Stimulated activated CD4-positive, alpha-beta T cell treated with anti-CD3 and anti-CD28 coated beads, Interleukin-15, amount 100 ng/mL, for 24 hours (primary cell): ENCODE data around the gene KCNB1.

Experiments
- DNase-seq: peaks from one replicate; pipeline ENCODE4 v3.0.0-alpha.2; 2020

The KCNB1 gene

DNA sequence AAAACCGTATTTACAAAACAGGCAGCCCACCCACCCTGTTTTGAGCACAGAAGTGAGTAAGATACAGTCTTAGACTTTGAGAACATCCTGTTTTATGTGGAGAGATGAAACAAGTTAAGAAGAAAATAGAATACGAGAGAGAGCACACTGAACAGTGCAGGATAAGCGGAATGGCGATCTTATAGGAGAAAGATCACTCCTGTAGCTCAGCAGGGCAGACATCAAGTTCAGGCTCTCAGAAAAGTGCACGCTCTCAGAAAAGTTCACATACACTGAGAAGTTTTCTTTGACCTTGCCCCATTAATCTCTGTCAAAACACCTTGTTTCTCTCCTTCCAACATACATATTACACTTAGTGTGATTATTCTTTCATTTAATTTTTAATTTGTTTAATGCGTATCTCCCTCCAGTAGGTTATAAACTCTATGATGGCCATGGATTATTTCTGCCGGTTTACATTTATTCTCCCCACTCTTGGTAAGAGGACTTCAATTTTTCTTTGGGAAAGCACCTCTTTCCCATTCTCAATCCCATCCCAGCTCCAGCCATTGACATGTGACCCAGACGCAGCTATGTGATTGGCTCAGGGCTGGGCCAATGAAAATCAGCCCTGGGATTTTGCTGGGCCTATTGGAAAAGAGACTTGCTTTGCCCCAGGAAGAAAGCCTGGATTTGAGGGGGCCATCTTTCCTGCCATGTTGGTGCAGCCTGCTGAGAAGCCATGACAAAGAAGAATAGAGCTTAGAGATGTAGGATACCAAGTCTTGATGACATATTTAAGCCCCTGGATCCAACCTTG lies 16.2 kb downstream of the KCNB1 start:
- DNase-seq: no peak

DNA sequence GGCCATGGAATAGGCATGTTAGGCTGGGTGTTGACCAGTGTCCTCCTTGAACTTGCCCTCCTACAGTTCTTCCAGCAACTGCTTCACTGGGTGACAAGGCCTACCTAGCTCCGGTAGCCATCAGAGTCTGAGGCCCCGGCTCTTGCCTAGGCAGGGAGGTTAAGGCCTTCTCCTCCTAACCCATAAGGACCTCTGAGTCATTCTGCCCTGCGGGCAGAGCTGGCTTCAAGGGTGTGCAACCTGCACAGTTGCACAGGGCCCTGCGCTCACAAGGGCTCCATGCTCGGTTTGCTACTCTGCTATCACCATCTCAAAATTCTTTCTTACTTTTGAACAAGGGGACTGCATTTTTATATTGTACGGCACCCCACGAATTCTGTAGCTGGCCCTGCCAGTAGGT lies 17.9 kb downstream of the KCNB1 start:
- no peak for DNase-seq

DNA sequence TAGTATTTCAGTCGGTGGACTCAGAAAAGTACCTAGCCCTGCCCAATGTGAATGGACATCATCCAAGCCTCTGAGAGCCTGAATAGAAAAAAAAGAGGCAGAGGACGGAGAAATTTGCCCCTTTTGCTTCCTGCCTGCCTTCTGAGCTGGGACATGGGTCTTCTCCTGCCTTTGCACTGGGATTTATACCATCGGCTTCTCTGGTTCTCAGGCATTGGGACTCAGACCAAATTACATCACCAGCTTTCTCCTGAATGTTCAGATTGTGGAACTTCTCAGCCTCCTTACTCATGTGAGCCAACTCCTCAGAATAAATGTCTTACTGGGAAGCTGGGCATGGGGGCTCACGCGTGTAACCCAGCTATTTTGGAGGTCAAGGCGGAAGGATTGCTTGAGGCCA lies 19.8 kb downstream of the KCNB1 start:
- no peak for DNase-seq

DNA sequence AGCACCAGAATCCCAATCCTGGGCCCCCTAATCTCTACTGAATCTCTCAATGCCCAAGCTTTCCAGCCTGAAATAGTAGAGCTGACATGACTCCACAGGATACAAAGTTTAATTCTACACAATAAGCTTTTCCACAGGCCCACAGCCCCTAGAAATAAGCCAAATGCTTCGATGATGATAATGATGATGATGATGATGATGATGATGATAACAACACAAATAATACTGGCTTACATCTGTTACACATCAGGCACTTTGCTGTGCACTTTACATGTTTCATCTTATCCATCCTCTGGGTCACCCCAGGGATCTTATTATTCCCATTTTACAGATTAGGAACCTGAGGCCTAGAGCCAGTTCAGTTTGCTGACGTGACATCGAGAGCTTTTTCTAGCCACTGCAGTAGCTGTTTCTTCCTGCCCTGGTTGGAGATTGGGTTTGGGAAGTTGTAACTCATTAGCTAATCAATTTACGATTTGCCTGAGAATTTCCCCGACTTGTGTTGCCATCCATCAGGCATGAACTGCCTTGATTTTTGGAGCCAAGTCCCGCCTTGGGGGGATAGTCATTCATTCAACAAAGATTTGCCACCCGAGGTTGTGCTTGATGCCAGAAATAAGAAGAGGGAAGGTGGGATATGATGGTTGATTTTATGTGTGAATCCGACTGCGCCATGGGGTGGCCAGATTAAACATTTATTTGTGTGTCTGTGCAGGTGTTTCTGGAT lies 20.4 kb downstream of the KCNB1 start:
- no peak for DNase-seq

DNA sequence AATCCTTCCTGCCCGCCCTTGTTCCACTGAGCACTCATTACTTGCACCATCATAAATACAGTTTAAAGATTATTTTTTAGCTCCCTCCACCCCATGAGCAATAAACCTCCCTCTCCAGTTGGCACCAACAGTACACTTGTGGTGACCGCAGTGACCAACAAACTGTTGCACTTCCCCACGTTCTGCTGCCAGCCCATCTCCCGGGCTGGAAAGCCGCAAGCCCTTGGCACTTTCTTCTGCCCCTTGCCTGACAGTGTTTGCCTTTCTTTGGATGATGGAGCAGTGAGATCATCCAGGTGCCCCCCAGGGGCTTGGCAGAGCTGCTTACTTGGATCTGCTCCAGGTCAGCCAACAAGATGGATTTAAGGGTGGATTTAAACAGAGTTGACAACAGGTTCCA lies 21.6 kb downstream of the KCNB1 start:
- DNase-seq: no peak

DNA sequence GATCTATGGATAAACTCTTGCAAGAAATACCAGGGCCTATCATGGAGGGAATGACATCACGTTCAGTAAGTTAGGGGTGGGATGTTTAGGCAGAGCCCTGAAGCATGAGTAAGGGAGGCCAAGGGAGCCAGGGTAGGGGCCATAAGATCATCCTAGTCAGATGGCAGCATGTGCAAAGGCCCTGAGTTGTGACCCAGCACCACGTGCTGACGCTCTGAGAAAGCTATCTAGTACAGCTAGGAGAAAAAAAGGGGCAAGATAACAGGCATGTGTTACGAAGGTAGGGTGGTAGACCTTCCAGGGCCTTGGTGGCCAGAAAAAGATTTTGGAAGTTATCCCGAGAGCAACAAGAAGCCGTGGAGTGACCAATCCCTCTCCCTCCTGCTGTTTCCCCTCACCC lies 22.3 kb downstream of the KCNB1 start:
- no peak for DNase-seq

DNA sequence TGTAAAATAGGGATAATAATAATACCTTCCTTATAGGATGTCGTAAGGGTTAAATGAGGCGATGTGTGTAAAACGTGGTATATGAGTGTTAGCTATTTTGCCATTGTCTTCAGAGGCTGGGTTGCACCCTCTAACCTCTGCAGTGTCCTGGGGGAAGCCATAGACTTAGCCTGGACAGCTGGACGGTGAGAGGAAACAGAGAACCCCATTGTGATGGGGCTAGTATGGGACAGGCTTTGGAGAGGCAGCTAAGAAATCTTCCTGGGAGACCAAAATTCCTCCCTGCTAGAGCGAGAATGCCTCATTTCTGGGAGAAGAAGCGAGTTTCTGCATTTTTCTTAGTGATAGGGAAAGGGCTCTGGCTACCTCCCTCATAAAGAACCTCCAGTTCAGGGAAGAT lies 22.8 kb downstream of the KCNB1 start:
- no peak for DNase-seq

DNA sequence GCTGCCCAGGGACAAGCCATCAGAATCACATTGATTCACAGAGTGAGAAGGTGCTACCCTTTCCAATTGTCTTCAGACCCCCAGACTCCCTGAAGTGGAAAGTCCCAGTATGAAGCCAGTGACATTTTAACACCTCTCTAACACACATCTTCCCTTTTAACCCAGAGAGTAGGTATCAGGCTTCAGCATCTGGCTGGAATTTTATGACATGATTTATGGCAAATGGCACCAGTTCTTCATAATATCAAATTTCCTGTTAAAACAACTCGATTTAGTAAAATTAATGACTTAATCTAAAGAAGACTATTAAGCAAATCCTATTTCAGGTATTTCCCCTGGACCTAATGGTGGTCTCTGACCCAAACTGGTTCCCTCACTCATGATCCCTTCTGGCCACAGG lies 25.0 kb downstream of the KCNB1 start:
- no peak for DNase-seq

DNA sequence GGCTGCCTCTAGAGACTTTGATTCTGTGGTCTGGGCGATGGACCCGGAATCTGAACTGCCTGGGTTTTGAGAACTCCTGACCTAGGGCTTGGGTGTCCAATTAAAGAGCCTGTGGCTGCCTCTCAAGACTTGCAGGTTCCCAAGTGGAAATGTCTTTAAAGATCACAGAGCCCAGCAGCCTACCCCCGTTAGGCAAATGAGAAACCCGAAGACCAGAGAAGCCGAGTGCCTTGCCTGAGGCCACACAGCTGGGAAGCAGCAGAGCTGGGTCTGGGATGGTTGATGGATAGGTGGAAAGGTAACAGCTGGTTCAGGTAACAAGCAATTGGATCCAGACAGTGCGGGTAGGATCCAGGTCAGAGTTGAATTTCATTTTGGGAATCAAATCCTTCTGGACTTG lies 25.8 kb downstream of the KCNB1 start:
- no peak for DNase-seq

DNA sequence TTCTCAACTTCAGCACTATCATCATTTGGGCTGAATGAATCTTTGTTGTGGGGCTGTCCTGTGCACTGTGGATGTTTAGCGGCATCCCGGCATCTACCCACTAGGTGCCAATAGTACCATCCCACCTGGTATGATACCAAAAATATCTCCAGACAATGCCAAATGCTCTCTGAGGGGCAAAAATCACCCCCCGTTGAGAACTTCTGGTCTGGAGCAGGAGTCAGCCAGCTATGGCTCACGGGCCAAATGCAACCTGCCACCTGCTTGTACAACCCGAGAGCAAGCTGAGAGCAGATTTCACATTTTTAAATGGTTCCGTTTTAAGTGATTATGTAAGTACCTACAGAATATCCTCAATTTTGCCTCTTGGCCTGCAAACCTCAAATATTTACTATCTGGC lies 26.8 kb downstream of the KCNB1 start:
- DNase-seq: no peak

GRCh38 chr20:49452011-49452482 lies 30.4 kb downstream of the KCNB1 start:
- DNase-seq: no peak

GRCh38 chr20:49450281-49450721 lies 32.2 kb downstream of the KCNB1 start:
- DNase-seq: no peak

DNA sequence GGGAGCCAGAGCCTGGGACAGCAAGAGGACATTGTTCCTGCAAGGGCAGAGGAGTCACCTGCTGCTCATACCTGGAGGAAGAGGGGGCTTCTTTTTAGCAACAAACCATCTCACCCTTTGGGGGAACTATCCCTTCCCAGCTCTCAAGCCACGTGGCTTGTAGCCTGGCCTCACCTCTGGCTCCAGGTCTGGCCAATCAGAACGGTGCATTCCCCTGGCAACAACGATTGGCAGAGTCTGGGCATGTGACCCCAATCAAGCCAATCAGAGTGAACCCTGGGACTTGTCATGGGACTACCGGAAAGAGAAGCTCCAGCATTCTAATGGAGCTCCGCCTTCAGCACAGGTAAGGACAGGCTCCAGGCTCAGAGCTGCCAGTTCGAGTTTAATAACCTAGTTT lies 33.6 kb downstream of the KCNB1 start:
- DNase-seq: no peak

DNA sequence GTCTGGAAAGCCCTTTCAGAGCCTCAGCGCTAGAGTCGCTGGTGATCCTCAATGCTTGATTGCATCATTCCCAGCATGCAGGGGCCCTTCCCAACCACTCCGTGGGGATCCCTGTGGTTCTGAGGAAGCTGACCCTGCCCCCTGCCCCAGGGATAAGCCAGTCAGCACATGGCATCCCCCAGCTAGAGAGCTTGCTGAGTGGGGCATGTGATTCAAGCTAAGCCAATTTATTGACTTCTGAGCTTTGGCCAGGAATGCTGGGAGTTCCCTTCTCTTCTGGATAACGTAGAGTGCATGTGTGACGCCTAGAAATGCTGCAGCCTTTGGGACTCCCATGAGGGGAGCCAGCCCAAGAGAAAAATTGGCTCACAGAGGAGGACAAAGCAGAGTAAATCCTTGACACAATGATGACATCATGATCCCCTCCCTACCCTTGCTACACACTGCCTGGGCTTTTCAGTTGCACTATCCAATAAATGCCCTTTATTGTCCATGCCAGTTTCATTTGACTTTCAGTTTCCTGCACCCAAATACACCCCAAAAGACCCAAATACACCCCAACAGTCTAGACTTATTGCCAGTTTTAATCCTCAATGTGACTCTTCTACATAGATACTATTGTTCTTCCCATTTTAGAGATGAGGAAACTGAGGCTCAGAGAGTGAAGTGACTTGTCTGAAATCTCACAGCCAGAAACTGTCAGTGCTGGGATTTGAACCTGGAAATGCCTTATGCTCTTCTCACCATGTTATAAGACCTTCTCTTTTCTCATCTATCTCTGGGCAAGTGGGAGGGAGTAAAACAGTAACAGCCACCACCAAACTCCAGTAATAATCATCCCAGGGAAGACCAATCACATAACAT lies 34.3 kb downstream of the KCNB1 start:
- DNase-seq: no peak

DNA sequence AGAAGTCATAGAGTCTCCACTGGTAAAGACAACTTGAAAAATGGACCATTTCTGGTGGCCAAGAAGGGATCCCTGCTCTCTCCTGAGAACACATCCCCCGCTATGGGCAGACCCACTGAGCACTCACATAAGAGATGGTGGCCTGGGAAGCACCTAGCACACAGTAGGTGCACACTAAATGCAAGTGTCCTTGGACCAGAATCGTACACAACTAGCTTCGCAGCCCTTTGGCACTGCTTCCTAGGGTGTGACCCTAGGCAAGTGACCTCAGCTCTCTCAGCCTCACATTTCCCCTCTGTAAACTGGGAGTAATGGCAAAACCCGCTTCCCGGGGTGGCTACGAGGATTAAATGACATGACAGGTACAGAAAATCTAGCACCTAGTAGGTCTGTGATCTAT lies 35.1 kb downstream of the KCNB1 start:
- DNase-seq: no peak

DNA sequence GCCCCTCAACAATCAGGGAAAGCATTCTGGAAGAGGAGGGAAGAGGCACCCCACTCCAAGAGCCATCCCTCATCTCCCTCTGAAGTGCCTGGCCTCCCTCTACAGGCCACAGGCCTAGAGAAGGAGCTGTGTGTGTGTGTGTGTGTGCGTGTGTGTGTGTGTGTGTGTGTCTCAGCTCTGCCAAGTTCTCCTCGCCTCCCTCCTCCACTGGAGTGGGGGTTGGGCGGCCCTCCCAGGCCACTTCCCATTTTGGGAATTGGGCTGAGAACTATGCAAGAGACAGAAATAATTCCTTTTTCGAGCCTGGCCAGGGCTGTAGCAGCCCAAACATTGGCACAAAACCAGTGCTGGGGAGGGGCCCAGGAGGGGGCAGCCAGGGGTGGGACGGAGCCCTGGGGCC lies 35.7 kb downstream of the KCNB1 start:
- DNase-seq: no peak

- no peak for DNase-seq
These were observed 36.4 kb downstream of the KCNB1 start for GRCh38 chr20:49446080-49446479.

- no peak for DNase-seq
These were observed 37.3 kb downstream of the KCNB1 start for GRCh38 chr20:49445176-49445575.

GRCh38 chr20:49444553-49444990 lies 37.9 kb downstream of the KCNB1 start:
- no peak for DNase-seq

GRCh38 chr20:49437057-49437456 lies 45.4 kb downstream of the KCNB1 start:
- no peak for DNase-seq

DNA sequence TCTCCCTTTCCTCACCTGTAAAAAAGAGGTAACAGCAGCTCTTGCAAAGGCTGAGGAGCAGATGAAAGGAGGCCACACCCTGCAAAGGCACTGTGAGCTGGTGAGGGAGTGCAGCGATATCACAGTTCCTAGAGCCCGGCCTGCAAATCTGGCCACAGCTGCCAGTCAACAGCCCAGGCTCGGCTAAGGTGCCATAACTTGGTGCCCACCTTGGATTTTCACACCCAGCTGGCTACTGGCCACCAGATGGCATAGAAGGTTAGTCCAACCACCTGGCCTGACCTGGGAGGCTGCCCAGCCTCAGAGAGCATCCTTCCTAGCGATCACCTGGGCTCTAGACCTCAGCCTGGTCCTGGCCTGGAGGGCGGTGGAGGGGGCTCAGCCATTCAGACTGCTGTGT lies 46.8 kb downstream of the KCNB1 start:
- DNase-seq: no peak

- DNase-seq: no peak
These were observed 49.1 kb downstream of the KCNB1 start for GRCh38 chr20:49433333-49433732.

- DNase-seq: no peak
These were observed 49.9 kb downstream of the KCNB1 start for GRCh38 chr20:49432550-49432949.
